ENCODE measurements around the gene C9orf78.

Gene C9orf78

DNA sequence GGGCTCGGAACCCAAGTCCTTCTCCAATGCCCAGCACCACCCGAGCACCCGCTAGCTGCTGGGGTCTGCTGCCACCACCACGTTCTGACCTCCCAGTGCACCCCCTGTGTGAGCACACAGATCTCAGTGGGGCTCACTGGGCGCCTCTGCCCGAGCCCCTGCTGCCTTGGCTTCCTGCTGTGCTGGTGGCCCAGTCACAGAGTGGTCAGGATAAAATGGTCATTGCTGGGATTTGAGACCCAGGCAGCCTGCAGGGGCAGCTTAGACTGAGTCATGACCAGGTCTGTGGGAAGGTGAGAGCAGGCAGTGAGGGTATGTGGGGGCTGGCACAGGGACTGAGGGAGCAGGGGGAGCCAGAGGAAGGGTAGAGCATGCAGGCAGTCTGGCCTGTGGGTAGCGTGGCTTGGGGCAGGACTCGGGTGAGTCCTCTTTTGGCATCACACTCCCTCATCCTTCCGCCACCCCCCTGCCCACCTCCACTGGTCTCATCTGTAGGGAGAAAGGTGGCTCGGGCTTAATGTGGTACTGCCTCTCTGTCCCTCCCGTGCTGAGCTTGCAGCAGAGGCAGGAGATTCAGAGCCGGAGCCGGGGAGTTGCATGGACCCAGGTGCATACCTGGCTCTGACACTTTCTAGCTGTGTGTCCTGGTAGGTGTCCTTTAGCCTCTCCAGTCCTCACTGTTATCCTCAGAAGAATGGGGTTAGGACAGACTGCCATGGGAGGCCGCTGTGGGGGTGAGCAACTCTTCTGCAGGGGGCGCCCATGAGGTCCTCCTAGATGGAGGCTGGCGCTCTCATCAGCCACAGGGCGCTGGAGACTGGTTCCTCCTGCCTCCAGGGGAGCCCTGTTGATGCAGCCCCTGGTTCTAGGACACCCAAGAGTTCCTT, 32.3 kb upstream of the C9orf78 start:
- no peak for DNase-seq (ENCODE audit: low spot score)

- DNase-seq (ENCODE audit: low spot score), result no peak
Observed at GRCh38 chr9:129866394-129867135, 31.5 kb upstream of the C9orf78 start.

GRCh38 chr9:129865668-129866320, 30.7 kb upstream of the C9orf78 start:
- no peak for DNase-seq (ENCODE audit: low spot score)

- no peak for DNase-seq (ENCODE audit: low spot score)
Observed at GRCh38 chr9:129864991-129865647, 30.0 kb upstream of the C9orf78 start.

GRCh38 chr9:129863059-129863690, 28.1 kb upstream of the C9orf78 start:
- no peak for DNase-seq (ENCODE audit: low spot score)

DNA sequence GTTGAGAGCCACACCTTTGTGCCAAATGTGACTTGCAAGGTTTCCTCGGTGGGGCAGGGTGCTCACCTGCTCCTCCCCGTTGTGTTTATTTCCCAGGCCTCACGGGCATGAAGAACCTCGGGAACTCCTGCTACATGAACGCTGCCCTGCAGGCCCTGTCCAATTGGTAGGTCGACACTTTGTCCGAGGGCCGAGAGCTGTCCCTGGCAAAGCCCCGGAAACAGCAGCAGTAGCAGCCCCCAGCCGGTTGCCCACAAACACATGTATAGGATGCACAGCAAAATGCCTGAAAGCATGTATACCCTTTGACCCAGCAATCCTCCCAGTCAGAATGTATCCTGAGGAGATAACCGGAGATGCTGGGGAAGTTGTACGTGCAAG, 26.4 kb upstream of the C9orf78 start:
- DNase-seq (ENCODE audit: low spot score), result no peak

GRCh38 chr9:129860653-129861446, 25.8 kb upstream of the C9orf78 start:
- no peak for DNase-seq (ENCODE audit: low spot score)

GRCh38 chr9:129858167-129858962, 23.3 kb upstream of the C9orf78 start:
- no peak for DNase-seq (ENCODE audit: low spot score)

DNA sequence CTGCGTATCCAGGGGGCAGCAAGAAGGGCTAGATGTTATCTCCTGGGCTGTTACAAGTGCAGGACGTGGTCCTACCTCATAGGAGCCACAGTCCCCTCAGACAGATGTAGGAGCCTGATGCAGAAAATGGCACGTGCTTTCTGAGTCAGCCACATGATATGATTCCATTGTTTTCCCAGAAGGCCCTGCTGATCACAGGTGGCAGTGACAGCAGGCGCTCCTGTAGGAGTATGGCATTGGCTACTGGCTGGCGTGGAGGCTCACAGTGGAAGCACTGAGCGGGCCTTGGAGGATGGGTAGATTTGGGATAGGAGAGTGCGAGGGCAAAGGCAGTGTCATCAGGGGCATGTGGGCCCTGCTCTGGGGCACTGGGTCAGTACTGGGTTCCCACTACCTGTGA, 22.1 kb upstream of the C9orf78 start:
- no peak for DNase-seq (ENCODE audit: low spot score)

GRCh38 chr9:129854588-129855110, 19.6 kb upstream of the C9orf78 start:
- DNase-seq (ENCODE audit: low spot score), result no peak

DNA sequence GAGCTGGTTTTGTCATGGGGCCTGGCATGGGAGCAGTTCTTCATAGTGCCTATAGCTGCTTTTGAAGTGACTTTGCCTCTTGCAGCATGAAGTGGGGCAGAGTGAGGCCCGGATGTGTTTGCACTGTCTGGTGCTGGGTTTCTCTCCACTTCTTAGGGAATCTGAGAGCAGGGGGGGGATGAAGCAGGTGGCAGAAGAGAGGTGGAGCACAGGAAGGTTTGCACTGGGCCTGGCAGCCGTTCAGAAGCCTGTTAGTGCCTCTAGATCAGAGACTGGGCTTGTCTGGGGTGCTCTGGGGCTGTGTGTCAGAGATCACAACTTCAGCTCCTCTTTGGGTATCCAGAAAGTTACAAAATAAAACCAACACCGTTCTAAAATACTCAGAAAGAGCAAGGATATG, 18.5 kb upstream of the C9orf78 start:
- no peak for DNase-seq (ENCODE audit: low spot score)

DNA sequence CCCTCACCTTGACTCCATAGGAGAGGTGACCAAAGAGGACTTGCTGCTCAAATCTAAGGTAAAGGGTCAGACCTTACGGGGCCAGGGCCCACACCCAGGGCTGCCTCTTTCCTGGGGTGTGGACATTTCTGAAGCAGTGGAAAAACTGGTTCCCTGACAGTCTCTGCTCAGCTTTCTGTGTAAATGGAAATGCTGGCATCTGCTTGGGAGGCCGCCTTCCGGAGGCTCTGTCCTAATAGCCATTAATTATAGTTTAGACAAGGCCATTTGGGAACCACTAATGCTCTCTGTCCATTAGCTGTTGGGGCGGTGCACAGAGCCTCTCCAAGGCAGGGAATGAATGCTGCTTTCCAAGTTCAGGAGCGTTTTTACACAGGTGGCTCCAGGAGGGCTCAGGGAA, 17.5 kb upstream of the C9orf78 start:
- no peak for DNase-seq (ENCODE audit: low spot score)

DNA sequence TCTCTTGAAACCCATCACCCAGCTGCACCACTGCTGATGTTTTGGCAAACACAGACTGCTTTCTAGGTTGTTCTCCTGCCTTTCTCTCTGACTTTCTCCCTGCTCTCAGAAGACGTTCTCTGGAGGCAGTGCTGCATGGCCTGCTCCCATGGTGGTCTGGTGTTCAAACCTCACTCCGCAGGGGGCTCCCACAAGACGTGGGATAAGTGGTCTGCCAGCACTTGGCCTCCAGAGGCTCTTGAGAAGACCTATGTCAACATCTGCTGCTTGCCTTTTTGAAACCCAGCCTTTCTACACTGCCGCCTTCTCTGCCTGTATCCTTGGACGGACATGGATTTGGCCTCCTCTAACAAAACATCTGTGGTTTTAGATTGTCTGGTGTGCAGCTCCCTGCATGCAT, 16.7 kb upstream of the C9orf78 start:
- DNase-seq (ENCODE audit: low spot score), result no peak

DNA sequence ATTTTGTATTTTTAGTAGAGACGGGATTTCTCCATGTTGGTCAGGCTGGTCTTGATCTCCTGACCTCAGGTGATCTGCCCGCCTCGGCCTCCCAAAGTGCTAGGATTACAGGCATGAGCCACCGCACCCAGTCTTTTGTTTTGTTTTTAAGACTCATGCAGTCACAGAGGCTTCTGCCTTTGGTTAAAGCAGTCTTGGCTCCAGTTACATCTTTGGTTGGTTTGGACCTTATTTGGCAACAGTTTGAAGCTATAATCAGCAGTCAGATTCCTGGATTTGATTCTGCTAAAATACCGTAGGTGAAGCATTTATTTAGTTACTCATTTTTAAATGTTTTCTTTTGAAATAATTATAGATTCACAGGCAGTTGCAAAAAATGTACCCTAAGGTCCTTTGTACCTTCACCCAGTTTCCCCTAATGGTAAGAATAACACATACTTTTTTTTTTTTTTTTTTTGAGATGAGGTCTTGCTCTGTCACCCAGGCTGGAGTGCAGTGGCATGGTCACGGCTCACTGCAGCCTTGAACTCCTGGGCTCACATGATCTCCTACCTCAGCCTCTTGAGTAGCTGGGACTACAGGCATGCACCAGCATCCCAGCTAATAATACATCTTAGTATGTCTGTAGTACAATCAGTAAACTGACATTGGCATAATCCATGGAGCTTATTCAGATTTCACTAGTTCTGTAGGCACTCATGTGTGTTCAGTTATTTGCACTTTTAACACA, 15.9 kb upstream of the C9orf78 start:
- DNase-seq (ENCODE audit: low spot score), result no peak

GRCh38 chr9:129849901-129850300, 14.8 kb upstream of the C9orf78 start:
- no peak for DNase-seq (ENCODE audit: low spot score)

GRCh38 chr9:129848712-129849441, 13.8 kb upstream of the C9orf78 start:
- no peak for DNase-seq (ENCODE audit: low spot score)

GRCh38 chr9:129845373-129845772, 10.3 kb upstream of the C9orf78 start:
- no peak for DNase-seq (ENCODE audit: low spot score)

GRCh38 chr9:129841071-129841470, 6.0 kb upstream of the C9orf78 start:
- DNase-seq (ENCODE audit: low spot score), result no peak

DNA sequence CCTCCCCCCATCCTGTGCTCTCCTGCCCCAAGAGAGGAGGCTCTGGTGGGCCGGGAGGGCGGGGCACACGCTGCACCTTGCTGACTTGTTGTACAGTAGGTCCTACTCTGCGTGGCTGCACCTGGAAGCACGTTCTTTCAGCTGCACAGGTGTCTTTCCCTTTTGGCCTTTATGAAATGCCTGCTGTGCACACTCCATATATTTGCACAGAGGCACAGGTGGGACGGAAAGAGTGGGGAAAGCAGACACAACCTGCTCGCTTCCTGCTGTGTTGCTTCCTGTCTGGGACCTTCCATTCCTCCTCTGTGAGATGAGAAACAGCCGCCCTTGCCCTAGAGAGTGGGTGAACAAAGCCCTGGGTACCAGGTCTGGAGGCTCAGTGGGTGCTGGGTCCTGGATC, 5.0 kb upstream of the C9orf78 start:
- no peak for DNase-seq (ENCODE audit: low spot score)

Data from ecto neural progenitor cell (in vitro differentiated cells).